Measurements from ENCODE around the gene PPIH.

DNA sequence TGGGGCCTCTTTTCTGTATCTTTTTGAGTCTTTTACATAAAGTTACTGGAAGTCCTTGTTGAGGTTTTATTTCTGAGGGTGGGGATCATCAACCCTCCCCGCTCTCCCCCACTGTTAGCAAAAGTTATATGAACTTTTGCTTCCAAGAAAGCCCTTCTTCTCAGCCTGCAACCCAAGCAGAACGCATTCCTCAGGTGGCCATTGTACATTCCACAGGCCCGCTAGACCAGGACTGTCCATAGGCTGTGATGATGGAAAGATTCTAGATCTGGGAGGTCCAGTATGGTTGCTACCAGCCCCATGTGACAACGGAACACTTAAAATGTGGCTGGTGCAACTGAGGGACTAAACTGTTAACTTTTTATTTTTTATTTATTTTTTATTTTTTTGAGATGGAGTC is 12.2 kb downstream of the PPIH start:
- TF ChIP-seq CTCF (IDR thresholded peaks at IDR 0.05): no peak
- no peak for TF ChIP-seq POLR2A (IDR thresholded peaks at IDR 0.05)

Measured in Peyer's patch (tissue), 4 donors.